AG04449 (cell line): ENCODE measurements around the gene SFT2D3.

Source experiments
- CTCF ChIA-PET: fragments of 350-600 bp; formaldehyde crosslinking; extraction: SDS; loops from one replicate; lab custom pipeline; 2021; ENCODE audit warnings: antibody characterized with exemption; lab: Yijun Ruan, JAX
- POLR2A ChIA-PET: fragments of 400-600, 350-600 bp; formaldehyde crosslinking; extraction: SDS; loops from one replicate; lab custom pipeline; 2020; ENCODE audit warnings: antibody characterized with exemption, inconsistent platforms; lab: Yijun Ruan, JAX
- DNase-seq: peaks from one replicate; pipeline ENCODE4 v3.0.0-alpha.2; 2010; ENCODE audit warnings: low read depth, low spot score
- H3K4me3 ChIP-seq: 2 replicates; pipeline ENCODE4 v1.5.1; 2011; ENCODE audit warnings: low read depth, mild to moderate bottlenecking, control low read depth, low read length
- TF ChIP-seq, protein P1 (sequence below): IDR thresholded peaks from one replicate; pipeline ENCODE4 v1.5.1; 2011; ENCODE audit warnings: mild to moderate bottlenecking, moderate library complexity, low read length, control low read depth, inconsistent platforms; ENCODE audit not compliant: insufficient read depth; ENCODE audit errors: missing control alignments

SFT2D3 gene, protein sequence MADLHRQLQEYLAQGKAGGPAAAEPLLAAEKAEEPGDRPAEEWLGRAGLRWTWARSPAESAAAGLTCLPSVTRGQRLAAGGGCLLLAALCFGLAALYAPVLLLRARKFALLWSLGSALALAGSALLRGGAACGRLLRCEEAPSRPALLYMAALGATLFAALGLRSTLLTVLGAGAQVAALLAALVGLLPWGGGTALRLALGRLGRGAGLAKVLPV

DNA sequence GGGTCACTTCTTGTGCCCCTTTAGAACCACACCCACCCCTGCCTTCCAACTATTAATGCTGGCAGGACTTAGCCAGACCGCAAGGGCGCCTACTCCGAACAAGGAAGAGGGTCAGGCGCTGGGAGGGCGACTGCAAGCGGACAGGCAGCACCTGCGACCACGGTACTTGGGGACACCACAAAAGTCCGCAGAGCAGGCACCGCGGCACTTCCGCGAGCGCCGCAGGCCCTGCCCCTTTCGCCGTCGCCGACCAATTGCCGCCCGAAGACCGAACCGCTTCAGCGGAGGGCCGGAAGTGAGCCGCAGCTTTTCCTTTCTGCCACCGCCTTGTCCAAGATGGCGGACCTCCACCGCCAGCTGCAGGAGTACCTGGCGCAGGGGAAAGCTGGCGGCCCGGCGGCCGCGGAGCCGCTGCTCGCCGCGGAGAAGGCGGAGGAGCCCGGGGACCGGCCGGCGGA lies at the start of gene SFT2D3:
Gene SFT2D3 (plus strand): TSS at position 305 of the 458 bp plus-strand sequence. CDS start 32 bp downstream, at position 337.
- ChIA-PET POLR2A (interaction anchor here (0.7 to 1.3 kb wide), 3 partner anchors 21 to 30 kb away, joined by 3 to 4 read pairs (median 4); no protein-coding TSS in a partner anchor), CTCF (interaction anchor here (1.3 kb wide), 1 partner anchor 33 kb away, joined by 5 read pairs; no protein-coding TSS in a partner anchor)
- TF ChIP-seq, protein P1, sequence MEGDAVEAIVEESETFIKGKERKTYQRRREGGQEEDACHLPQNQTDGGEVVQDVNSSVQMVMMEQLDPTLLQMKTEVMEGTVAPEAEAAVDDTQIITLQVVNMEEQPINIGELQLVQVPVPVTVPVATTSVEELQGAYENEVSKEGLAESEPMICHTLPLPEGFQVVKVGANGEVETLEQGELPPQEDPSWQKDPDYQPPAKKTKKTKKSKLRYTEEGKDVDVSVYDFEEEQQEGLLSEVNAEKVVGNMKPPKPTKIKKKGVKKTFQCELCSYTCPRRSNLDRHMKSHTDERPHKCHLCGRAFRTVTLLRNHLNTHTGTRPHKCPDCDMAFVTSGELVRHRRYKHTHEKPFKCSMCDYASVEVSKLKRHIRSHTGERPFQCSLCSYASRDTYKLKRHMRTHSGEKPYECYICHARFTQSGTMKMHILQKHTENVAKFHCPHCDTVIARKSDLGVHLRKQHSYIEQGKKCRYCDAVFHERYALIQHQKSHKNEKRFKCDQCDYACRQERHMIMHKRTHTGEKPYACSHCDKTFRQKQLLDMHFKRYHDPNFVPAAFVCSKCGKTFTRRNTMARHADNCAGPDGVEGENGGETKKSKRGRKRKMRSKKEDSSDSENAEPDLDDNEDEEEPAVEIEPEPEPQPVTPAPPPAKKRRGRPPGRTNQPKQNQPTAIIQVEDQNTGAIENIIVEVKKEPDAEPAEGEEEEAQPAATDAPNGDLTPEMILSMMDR: no peak
- H3K4me3 ChIP-seq: peak within 1 kb of the TSS; percentile 83
- DNase-seq: no peak

DNA sequence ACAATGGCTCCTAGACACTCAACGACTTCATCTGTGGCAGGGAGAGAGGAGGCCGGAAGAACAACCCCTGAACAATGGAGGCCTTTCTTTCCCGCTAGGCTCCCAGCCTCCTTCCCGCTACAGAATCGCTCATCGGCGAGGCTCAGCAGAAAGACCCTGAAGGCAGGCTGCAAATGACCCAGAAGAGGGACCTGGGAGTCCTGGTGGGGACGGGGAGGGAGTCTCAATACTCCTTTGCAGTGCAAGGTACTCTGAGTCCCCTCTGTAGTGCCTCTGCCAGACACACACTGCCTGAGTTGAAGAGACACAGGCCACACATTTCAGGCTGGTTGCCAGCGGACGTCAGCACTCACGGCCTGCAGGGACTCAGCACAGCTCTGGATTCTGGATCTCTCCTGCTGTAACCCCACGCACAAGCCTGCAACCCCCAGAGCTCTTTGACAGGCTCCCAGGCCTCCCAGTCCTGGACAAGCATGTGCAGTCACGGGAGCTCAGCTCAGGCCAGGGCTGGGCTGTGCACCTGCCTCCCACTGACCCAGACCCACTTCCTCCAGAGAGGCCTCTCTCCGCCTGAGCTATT lies 49.2 kb upstream of the SFT2D3 start:
- no peak overlapping the region for H3K4me3 ChIP-seq
- no peak for DNase-seq
- POLR2A ChIA-PET: no interaction called here
- TF ChIP-seq, protein P1: no peak
- CTCF ChIA-PET: interaction anchor here (1.0 to 6.9 kb wide), 4 partner anchors 8 to 59 kb away, joined by 3 to 119 read pairs (median 6); no protein-coding TSS in a partner anchor

DNA sequence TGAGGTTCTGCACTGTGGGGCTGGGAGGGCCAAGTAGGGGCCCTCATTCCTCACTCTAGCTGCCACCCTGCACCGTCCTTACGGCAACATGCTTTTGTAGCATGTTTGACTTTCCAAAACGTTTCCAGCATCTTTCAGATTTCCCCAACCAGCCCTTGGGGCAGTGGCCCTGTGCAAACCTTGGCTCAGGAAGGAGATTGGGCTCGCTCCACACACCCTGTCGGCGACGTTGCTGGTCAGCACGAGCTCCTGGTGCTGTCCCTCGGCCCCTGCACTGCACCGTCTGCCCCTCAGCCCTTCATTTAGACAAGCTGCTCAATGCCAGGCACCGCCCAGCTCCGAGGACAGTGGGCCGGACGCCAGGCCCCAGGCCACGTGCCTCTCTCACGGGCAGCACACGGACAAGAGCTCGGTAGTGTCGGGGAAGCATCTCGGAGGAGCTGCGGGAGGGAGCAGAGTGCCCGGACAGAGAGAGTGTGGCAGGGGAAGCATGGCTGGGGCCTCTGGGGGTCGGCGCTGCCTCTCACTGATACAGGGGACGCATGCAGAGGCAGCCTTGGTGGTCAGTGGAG lies 48.4 kb upstream of the SFT2D3 start:
- TF ChIP-seq, protein P1: no peak
- ChIA-PET POLR2A (no interaction called here), CTCF (interaction anchor here (1.0 to 6.9 kb wide), 6 partner anchors 8 to 135 kb away, joined by 3 to 119 read pairs (median 4); no protein-coding TSS in a partner anchor)

DNA sequence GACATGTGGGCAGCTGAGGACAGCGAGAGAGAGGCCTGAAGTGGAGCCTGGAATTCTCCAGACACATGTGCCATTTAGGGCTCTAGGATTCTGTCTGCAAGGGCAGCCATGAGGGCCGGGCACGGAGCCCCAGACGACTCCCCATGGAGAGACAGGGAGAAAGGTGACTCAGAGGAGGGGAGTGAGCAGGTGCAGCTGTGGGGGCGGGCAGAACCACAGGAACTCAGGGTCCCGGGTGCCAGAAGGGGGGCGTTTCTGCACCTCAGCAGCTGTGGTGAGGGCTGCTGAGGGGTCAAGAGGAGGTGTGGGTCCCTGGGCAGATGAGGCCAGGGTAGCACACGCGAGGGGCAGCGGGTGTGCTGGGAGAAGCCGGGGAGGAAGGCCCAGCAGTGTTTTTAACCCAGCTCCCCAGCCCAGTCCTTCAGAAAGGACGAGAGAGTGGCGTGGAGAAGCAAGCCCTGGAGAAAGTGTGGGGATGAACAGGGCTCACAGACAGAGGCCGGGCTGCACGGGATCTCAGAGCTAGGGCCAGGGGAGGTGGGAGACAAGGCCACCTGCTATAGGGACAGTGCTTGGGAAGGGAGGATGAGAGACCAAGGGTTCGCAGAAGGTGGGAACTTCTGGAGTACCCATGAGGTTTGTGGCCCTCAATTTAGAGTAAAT lies 47.7 kb upstream of the SFT2D3 start:
- no peak for DNase-seq
- H3K4me3 ChIP-seq: no peak overlapping the region
- ChIA-PET POLR2A (no interaction called here), CTCF (interaction anchor here (1.1 to 6.9 kb wide), 6 partner anchors 9 to 136 kb away, joined by 3 to 119 read pairs (median 8); no protein-coding TSS in a partner anchor)
- TF ChIP-seq, protein P1: no peak

More for the DNA sequence above, 48.4 kb upstream of the SFT2D3 start:
- DNase-seq: no peak
- H3K4me3 ChIP-seq: no peak overlapping the region

DNA sequence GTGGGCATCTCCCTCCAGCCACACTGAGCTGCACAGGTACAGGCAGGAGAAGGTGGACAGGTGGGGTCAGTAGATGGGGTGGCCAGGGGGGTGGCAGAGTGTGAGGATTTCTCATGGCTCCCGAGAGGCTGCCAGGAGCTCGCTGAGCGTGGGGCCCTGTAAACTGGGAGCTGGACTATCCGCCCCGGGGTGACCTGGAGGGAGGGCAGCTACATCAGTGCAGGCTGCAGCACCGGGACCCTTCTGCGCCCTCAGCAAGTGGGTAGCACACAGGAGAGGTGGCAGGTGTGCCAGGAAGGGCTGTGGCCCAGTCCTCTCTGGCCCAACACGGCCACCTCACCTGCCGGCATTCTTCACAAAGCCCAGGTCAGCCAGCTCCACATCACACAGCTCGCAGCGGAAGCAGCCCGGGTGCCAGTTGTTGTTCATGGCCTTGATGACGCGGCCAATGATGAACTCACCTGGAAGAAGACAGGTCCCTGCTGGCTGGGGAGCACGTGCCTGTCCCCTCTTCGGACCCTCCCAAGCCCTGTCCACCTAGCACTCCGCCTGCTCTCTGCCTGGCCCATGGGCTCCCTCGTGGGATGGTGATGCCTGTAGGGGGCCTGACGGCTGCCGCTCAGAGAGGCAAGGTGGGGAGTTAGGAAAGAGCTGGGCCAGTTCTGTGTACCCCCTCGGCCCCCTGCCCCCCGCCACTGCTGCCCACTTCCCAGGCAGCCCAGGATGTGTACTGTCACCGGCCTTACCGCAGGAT lies 47.0 kb upstream of the SFT2D3 start:
- ChIA-PET POLR2A (no interaction called here), CTCF (interaction anchor here (1.1 to 3.2 kb wide), 6 partner anchors 10 to 330 kb away, joined by 3 to 19 read pairs (median 4); no protein-coding TSS in a partner anchor)
- TF ChIP-seq, protein P1: no peak
- no peak overlapping the region for H3K4me3 ChIP-seq
- no peak for DNase-seq
